Measurements from ENCODE around the gene POGLUT3.
A peak's percentile ranks its signal among the peaks of the same experiment; 100 is the strongest.

POGLUT3 gene

DNA sequence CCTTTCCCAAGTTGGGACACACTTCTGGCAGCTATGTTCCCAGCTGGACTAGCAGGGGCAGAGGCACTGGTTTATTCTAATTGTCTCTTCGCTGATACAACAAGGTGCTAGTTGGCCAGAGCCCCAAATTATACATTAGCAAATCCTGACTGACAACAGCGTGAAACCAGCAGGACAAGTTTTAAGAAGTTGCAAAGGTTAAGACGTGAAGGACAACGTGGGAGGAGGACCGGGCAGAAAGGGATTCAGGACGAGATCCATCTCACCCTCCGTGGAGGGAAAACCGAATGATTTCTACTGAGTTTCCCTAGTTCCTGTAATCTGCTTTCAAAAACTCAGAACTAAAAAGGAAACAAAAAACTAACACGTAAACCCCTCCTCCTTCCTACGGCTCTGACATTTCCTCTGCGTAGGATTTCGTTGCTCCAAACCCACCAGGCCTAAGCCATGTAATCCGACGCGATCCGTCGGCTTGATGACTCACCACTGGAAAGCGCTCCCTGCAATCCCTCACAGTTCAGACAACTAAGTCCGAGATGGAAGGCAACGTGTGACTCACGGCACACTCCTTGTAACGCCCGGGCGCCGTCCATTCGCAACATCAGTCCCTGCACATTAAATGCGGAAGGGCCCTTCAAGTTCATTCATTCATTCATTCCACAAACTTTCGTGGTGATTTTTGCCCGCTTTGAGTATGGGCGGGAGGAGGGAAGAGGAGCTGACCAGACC lies 703 bp downstream of the POGLUT3 start (continued):
- peak; percentile 66; the same call in 1 of the 2 replicates for TF ChIP-seq ZNF2 (tag by site-specific recombination; IDR thresholded peaks at IDR 0.05)
- no peak for TF ChIP-seq ZNF768 (tag by site-specific recombination; IDR thresholded peaks at IDR 0.05)
- TF ChIP-seq ZNF530 (tag by site-specific recombination; IDR thresholded peaks at IDR 0.05; ENCODE audit: low read depth) = no peak
- TF ChIP-seq ZNF18 (tag by site-specific recombination; IDR thresholded peaks at IDR 0.05) = no peak
- peak; percentile 82 for TF ChIP-seq ZEB2 (tag by site-specific recombination; IDR thresholded peaks at IDR 0.05)
- TF ChIP-seq, protein P1, sequence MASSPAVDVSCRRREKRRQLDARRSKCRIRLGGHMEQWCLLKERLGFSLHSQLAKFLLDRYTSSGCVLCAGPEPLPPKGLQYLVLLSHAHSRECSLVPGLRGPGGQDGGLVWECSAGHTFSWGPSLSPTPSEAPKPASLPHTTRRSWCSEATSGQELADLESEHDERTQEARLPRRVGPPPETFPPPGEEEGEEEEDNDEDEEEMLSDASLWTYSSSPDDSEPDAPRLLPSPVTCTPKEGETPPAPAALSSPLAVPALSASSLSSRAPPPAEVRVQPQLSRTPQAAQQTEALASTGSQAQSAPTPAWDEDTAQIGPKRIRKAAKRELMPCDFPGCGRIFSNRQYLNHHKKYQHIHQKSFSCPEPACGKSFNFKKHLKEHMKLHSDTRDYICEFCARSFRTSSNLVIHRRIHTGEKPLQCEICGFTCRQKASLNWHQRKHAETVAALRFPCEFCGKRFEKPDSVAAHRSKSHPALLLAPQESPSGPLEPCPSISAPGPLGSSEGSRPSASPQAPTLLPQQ (tag by site-specific recombination; IDR thresholded peaks at IDR 0.05) = peak; percentile 51
- TF ChIP-seq KLF7 (tag by site-specific recombination; IDR thresholded peaks at IDR 0.05; ENCODE audit: borderline replicate concordance) = no peak
- TF ChIP-seq ZNF48 (tag by site-specific recombination; IDR thresholded peaks at IDR 0.05) = no peak
- TF ChIP-seq ZNF292 (tag by site-specific recombination; IDR thresholded peaks at IDR 0.05; ENCODE audit: borderline replicate concordance, low read depth) = no peak
- no peak; the same call in 1 of the 2 replicates for TF ChIP-seq ZFP69B (tag by site-specific recombination; IDR thresholded peaks at IDR 0.05)
- no peak for TF ChIP-seq TSHZ1 (tag by site-specific recombination; IDR thresholded peaks at IDR 0.05; ENCODE audit: borderline replicate concordance)
- TF ChIP-seq, protein P2, sequence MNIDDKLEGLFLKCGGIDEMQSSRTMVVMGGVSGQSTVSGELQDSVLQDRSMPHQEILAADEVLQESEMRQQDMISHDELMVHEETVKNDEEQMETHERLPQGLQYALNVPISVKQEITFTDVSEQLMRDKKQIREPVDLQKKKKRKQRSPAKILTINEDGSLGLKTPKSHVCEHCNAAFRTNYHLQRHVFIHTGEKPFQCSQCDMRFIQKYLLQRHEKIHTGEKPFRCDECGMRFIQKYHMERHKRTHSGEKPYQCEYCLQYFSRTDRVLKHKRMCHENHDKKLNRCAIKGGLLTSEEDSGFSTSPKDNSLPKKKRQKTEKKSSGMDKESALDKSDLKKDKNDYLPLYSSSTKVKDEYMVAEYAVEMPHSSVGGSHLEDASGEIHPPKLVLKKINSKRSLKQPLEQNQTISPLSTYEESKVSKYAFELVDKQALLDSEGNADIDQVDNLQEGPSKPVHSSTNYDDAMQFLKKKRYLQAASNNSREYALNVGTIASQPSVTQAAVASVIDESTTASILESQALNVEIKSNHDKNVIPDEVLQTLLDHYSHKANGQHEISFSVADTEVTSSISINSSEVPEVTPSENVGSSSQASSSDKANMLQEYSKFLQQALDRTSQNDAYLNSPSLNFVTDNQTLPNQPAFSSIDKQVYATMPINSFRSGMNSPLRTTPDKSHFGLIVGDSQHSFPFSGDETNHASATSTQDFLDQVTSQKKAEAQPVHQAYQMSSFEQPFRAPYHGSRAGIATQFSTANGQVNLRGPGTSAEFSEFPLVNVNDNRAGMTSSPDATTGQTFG (tag by site-specific recombination; IDR thresholded peaks at IDR 0.05; ENCODE audit: borderline replicate concordance) = no peak
- TF ChIP-seq ZNF600 (tag by site-specific recombination; IDR thresholded peaks at IDR 0.05) = peak; percentile 99
- TF ChIP-seq WT1 (tag by site-specific recombination; IDR thresholded peaks at IDR 0.05) = peak; percentile 30; the same call in 1 of the 2 replicates
- TF ChIP-seq ZNF404 (tag by site-specific recombination; IDR thresholded peaks at IDR 0.05) = no peak
- TF ChIP-seq ZBTB20 (tag by site-specific recombination; IDR thresholded peaks at IDR 0.05) = peak; percentile 81
- no peak for TF ChIP-seq ZNF423 (tag by site-specific recombination; IDR thresholded peaks at IDR 0.05)
- no peak for TF ChIP-seq ZNF121 (tag by site-specific recombination; IDR thresholded peaks at IDR 0.05)
- peak; percentile 73; the same call in 1 of the 2 replicates for TF ChIP-seq ZNF501 (tag by site-specific recombination; IDR thresholded peaks at IDR 0.05)
- no peak for TF ChIP-seq ZNF248 (tag by site-specific recombination; IDR thresholded peaks at IDR 0.05)
- TF ChIP-seq KLF10 (tag by site-specific recombination; IDR thresholded peaks at IDR 0.05) = no peak
- TF ChIP-seq, protein P3, sequence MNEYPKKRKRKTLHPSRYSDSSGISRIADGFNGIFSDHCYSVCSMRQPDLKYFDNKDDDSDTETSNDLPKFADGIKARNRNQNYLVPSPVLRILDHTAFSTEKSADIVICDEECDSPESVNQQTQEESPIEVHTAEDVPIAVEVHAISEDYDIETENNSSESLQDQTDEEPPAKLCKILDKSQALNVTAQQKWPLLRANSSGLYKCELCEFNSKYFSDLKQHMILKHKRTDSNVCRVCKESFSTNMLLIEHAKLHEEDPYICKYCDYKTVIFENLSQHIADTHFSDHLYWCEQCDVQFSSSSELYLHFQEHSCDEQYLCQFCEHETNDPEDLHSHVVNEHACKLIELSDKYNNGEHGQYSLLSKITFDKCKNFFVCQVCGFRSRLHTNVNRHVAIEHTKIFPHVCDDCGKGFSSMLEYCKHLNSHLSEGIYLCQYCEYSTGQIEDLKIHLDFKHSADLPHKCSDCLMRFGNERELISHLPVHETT (tag by site-specific recombination; IDR thresholded peaks at IDR 0.05) = peak; percentile 65; the same call in 1 of the 2 replicates
- TF ChIP-seq PRDM4 (tag by site-specific recombination; IDR thresholded peaks at IDR 0.05) = peak; percentile 10; the same call in 1 of the 2 replicates
- no peak for TF ChIP-seq ZNF521 (tag by site-specific recombination; IDR thresholded peaks at IDR 0.05)
- no peak for TF ChIP-seq ZNF560 (tag by site-specific recombination; IDR thresholded peaks at IDR 0.05; ENCODE audit: borderline replicate concordance)
- no peak for TF ChIP-seq ZNF214 (tag by site-specific recombination; IDR thresholded peaks at IDR 0.05; ENCODE audit: borderline replicate concordance)

Data from HEK293 (cell line).